DMS79 treated with DMSO at 0.1 percent for 48 hours (cell line): Measurements from ENCODE around the gene LRP1B.
"Not testable (repeated sequence)": the region's sequence is repeated elsewhere in the genome, so short reads cannot be mapped to it uniquely, and the experiment has no call there.

Source experiments
- DNase-seq: peaks from one replicate; lab custom pipeline; 2025; lab: John Stamatoyannopoulos, UW

The LRP1B gene

GRCh38 chr2:140344838-140345237, 1786.0 kb downstream of the LRP1B start:
- DNase-seq: no peak

DNA sequence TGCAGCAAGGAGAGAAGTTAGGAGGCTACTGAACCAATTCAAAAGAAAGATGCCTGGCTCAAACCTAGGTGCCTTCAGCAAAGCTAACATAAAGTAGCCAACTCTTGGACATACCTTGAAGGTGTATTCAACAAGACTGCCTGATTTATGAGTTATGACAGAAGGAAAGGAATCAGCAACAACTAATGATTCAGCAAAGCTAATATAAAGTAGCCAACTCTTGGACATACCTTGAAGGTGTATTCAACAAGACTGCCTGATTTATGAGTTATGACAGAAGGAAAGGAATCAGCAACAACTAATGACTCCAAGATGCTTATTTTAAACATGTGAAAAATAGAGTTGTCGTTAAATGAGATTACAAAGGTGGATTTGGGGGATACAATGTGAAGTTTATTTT, 1786.5 kb downstream of the LRP1B start:
- DNase-seq: not testable (repeated sequence)

GRCh38 chr2:140338795-140339194, 1792.0 kb downstream of the LRP1B start:
- no peak for DNase-seq

GRCh38 chr2:140337061-140337460, 1793.8 kb downstream of the LRP1B start:
- no peak for DNase-seq

DNA sequence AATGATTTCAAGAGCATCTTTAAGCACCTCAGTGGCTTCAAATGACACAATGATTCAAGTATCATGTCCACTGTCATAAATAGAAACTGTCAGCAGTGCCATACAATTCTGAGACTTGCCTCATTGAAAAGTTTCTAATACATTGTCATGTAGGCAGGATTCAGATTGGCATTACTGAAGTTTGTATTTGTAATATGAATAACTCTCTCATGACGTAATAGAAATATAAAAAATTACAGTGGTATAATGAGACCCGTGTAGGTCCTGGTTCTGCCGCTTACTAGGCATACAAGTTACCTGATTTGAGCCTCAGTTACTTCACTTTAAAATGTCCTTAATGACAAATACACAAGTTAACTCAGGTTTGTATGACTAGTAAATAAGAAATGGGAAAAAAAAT, 1814.5 kb downstream of the LRP1B start:
- DNase-seq: no peak

GRCh38 chr2:140311905-140312304, 1818.9 kb downstream of the LRP1B start:
- DNase-seq: no peak

- DNase-seq: no peak
These were observed 1822.1 kb downstream of the LRP1B start for GRCh38 chr2:140308706-140309105.

DNA sequence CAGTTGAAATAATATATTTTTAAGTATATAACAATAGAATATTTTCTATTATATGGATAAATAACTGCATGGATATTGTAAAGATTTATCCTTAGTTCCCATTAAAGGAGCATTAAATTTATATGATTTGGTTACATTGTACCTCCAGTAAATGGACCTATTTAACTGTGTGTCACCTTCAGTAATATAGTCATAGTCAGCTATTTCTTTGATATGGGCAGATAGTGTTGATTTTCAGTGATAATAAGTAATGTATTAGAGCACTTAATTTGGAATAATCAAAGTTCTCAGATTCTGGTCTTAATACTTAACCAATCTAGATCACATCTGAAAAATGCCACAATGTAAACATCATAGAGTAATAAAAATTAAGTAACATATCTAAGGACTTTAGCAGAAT, 1823.3 kb downstream of the LRP1B start:
- DNase-seq: no peak

DNA sequence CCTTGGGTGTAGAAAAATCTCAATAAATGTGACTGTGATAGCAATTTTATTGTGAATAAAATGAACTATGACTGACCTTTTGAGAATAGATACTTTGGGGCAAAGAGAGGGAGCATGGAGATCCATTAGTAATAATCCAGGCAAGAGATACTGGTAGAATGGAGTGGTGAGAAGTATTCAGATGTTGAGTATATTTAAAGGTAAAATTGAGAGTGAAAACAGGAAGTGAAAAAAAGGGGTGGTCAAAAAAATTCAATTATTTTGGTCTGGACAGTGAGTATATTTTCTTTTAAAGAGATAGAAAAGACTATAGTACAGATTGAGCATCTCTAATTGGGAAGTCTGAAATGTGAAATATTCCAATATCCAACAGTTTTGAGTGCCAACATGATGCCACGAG, 1835.0 kb downstream of the LRP1B start:
- no peak for DNase-seq

- DNase-seq: no peak
These were observed 1842.1 kb downstream of the LRP1B start for GRCh38 chr2:140288726-140289125.

DNA sequence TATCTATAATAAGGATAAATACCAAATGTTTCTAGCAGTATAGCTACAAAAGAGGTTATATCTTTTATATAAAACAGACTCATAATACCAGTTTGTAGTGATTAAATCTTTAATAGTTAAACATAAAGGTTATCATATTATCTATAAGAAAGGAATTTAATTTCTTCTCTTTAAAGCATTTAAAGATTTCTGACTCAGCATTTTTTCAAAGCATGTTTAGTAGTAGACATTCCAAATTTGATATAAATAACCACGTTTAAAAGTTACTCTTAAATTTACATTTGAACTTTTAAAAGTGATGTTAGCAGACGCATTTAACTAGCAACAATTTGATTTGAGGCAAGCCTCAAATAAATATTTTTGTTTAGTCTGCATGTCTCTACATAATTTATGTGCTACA, 1842.6 kb downstream of the LRP1B start:
- no peak for DNase-seq

GRCh38 chr2:140286377-140286776, 1844.4 kb downstream of the LRP1B start:
- DNase-seq: no peak

DNA sequence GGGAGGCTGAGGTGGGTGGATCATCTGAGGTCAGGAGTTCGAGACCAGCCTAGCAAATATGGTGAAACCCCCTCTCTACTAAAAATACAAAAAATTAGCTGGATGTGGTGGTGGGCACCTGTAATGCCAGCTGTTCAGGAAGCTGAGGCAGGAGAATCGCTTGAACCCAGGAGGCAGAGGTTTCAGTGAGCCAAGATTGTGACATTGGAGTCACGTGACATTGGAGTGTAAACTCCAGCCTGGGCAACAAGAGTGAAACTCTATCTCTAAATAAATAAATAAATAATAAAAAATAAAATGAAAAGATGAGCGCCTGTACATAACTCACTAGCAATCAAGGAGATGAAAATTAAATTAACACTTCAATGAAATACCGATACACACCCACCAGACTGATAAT, 1853.5 kb downstream of the LRP1B start:
- not testable (repeated sequence) for DNase-seq

DNA sequence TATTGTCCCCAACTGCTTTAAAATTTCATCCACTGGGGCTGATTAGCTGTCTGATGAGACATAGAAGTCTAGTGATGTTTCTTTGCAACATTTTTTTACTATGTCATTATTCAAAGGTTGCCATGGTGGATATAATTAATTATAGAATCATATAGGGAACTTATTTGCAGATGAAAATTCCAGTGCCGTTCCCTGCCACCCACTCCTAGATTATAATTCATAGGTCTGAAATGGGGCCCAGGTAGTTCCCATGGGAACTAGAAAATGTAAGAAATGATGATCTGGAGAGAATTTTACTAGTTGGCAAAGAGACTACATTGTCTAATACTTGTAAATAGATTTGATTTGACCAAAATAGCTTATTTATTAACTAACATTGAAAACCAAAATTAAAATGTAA, 1854.2 kb downstream of the LRP1B start:
- DNase-seq: no peak

GRCh38 chr2:140275427-140275826, 1855.4 kb downstream of the LRP1B start:
- DNase-seq: no peak

- no peak for DNase-seq
These were observed 1855.9 kb downstream of the LRP1B start for GRCh38 chr2:140274891-140275290.

GRCh38 chr2:140273958-140274357, 1856.9 kb downstream of the LRP1B start:
- DNase-seq: no peak

DNA sequence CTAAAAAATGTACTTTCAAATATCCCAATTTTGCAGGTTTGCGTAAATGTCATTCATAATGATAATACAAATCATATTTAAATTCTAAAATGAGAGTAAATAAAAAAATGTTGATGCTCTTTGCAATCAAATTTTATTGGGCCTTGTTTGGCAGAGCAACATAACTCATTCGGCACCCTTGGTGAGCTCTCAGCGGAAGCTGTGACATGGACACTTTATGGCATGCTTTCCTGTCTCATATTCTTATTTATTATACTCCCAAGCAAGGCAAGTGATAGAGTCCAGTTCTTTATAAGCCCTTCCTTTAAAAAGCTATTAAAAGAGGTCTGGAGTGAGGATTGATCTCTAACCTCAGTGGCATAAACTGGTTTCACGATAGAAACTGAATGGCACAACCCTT, 1857.4 kb downstream of the LRP1B start:
- DNase-seq: no peak

DNA sequence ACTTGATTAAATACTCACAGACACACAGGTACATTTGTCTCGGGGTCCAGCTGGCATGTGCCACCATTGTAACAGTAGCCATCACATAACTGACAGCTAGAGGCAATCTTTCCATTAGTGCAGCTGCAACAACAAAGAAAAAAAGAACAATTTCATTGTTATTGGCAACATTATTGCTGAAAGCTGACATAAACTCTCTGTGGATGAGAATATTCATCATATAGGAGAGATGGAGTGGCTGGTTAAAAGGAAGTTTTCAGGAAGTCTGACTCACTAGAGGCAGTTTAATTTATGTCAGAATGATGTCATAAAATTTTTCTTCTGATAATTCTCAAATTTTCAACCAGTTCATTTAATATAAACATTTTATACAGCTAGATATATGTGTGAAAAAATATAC, 1860.6 kb downstream of the LRP1B start:
- DNase-seq: no peak

GRCh38 chr2:140269000-140269399, 1861.8 kb downstream of the LRP1B start:
- no peak for DNase-seq

DNA sequence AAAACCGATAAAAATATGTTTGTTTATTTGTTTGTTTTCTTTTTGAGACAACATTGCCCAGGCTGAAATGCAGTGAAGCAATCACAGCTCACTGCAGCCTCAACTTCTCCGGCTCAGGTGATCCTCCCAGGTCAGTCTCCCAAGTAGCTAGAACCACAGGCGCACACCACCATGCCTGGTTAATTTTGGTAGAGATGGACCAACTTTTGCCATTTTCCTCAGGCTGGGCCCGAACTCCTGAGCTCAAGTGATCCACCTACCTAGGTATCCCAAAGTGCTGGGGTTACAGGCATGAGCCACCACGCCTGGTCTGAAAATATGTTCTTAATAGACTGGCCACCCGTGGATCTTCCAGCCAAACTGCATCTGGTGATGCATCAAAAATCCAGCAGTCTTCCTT, 1867.9 kb downstream of the LRP1B start:
- DNase-seq: no peak

DNA sequence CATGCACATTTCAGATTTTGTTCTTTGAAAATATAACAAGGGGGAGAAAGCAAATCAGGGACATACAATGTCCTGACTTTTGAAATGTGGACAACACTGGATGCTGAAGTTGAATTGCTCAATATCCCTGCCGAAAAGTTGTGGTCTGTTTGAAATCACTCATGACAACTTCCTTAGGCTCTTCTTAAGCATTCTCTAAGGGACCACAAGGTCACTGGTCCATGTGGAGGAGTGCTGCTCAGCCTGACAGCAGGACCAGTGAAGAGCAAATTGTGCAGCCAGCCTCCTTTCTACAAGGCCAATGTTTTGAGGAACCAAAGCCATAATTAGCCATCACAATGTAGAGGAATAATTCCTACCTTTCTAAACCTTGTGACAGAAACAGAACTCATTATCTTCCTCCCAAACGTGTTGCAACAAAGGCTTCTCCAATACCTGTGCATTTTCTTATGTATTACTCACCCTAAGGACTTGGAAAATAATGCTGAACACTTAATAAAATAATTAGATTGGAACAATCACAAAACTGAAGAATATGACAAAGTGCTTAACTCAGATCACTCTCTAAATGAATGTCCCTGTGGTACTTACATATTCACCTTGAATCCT, 1873.0 kb downstream of the LRP1B start:
- no peak for DNase-seq

- DNase-seq: no peak
These were observed 1874.7 kb downstream of the LRP1B start for GRCh38 chr2:140256080-140256479.

DNA sequence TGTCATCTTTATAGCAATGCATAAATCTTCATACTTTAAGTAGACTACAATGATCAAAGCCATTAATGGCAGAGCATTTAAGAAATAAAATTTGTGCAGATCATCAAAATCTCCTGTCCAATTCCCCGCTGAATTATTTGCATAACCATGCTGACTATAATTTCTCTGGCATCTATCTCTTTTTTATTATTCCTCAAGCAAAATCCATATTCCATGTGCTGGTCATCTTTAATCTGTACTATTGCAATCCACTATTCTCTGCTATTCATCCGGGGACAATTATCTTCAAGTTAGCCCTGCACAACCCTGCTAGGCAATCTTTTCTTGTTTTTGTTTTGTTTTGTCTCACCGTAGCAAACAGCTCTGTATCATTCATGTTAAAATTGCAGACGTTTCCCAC, 1881.0 kb downstream of the LRP1B start:
- no peak for DNase-seq

DNA sequence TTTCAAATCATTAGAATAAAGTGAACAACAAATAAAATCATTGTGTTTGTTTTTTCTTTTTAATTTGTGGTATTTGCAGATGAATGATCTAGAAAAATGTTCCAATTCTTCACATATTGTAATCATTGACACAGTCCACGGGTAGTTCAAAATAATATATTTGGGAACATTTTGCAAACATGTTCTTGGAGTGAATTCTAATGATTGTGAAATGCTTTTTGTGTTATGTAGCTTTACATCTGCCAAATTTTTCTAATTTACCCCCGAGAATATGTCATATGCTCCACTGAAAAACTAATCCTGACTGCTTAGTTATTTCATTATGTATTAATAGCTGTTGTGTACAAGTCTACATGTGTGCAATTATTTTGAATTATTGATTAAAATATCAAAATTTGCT, 1882.2 kb downstream of the LRP1B start:
- no peak for DNase-seq
